Activated CD4-positive, alpha-beta T cell treated with anti-CD3 and anti-CD28 coated beads, Interleukin-2, amount 50 U/mL, for 4 hours (primary cell): Measurements from ENCODE around the gene TPCN2.
A peak's percentile ranks its signal among the peaks of the same experiment; 100 is the strongest.
"Not testable (repeated sequence)": the region's sequence is repeated elsewhere in the genome, so short reads cannot be mapped to it uniquely, and the experiment has no call there.

ENCODE experiments used
- DNase-seq, 2 experiments: peaks; one replicate each; pipeline ENCODE4 v3.0.0-alpha.2; 2020

Gene TPCN2

GRCh38 chr11:69048694-69049489 is at the start of gene TPCN2:
Gene TPCN2 (plus strand): TSS chr11:69048932. CDS start chr11:69048998, 66 bp downstream.
- peak; percentile 85 to 86 for DNase-seq

GRCh38 chr11:68999093-68999747 is 49.5 kb upstream of the TPCN2 start:
- DNase-seq: no peak

- not testable (repeated sequence) for DNase-seq
Observed at GRCh38 chr11:68999748-69000355, 48.9 kb upstream of the TPCN2 start.

GRCh38 chr11:69000391-69000790 is 48.3 kb upstream of the TPCN2 start:
- DNase-seq: no peak

GRCh38 chr11:69000831-69001242 is 47.9 kb upstream of the TPCN2 start:
- DNase-seq: no peak

DNA sequence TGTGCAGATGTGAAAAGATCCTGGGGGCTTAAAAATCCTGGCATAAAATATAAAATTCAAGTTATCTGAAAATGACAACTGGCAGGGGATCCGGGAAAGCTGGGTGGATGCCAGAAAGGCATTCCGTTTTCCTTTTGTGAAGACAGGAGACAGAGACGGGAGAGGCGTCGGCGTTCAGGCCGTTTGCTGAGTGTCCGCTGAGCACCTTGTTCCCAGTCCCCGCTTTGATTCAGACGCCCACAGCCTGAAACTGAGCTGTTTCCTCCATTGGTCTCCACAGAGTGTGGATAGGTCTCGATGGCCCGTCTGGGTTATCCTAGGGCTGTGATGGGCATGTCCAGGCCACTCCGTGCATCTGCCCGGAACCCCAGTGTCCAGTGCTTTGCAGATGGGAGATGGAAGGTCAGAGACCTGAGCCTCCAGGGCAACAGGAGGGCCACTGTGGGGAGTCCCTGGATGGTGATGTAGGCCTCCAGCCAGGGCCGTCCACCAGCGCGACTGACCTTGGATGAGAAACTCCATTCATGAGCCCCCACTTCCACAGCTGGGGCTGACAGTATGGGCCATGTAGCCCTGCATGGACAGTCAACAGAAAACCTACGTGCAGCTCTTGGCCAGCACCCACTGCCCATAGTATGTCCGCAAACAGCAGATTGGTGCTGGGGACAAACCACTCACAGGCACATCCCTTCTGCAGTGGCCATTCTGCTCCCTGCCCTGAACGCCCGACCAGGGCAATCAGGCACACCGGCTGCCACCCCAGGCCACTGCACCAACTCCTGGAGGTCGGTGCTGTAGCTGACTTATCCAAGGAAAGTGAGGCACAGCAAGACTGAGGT is 47.3 kb upstream of the TPCN2 start:
- DNase-seq: no peak

- DNase-seq: no peak
Observed at GRCh38 chr11:69002110-69002569, 46.6 kb upstream of the TPCN2 start.

GRCh38 chr11:69002570-69003231 is 46.0 kb upstream of the TPCN2 start:
- DNase-seq: no peak

- DNase-seq: no peak
Observed at GRCh38 chr11:69003301-69003865, 45.3 kb upstream of the TPCN2 start.

DNA sequence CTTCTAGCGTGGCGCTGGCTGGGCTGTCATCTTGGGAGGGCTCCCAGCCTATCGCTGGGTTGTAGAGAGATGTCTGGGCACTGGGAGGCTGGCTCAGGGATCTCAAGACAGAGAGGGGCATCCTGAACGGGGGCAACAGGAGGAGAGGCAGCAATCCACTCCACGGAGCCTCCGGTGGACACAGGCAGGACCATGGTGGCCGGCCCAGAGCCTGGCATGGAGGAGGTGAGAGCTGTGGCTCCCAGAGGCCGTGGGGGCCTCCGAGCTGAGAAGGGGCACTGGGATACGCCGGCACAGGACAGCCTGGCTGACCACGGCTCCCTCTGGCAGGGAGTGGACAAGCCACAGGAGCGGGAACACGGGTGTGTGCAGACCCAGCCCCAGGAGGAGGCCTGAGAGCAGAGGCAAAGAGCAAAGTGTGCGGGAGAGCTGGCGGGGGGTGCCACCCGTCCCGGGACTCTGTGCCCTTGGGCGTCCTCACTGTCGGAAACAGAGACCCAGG is 44.8 kb upstream of the TPCN2 start:
- no peak for DNase-seq

DNA sequence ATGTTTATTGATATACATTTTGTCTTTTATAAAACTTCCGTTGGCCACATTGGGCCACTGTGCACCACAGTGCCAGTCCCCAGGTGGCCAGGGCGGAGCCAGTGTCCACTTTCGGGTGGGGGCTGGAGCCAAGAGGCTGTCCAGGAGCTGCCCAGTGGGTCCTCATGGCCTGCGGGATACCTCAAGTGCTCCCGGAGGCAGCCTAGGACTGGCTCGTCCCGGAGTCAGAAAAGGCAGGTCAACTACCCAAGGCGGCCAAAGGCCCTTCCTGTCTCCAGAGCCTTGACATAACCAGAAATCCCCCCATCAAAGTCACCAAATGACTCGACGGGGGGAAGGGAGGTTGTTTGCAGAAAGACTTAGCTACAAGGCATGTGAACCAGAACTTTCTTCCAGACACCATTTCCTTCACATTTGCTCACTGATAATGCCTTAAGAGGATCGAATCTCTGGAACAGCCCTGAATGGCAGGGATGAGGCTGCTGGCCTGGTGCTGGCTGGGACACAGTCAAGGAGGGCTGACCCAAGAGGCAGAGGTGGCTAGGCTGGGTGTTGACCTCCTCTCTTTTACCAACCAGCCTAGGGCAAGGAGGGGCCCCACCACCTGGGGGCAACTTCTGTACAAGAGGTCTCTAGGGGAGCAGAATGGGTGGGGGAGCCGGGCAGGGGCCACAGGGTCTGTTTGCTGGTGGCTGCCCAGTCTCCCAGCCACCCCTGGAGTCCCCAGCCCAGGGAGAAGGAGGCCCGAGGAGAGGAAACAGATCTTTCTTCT is 44.1 kb upstream of the TPCN2 start:
- no peak for DNase-seq

DNA sequence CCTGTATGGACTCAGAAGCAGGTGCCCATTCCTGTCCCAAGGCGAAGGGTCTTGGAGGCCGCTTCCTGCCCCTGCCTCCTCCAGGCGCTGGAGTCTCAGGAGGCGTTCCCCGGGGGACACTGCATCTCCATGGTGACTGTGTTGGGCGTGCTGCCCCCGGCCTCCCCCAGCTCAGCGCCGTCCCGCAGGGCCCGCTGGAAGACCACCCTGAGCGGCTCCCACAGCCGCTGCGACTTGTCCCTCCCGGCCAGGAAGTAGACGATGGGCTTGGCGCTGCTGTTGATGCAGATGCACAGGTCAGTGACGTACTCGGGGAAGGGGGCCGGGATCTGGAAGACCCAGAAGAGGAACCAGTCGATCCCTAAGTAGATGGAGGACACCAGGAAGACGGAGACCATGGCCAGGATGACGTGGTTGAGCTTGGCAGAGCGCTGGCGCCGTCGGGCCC is 43.5 kb upstream of the TPCN2 start:
- no peak for DNase-seq

GRCh38 chr11:69005631-69006368 is 42.9 kb upstream of the TPCN2 start:
- no peak for DNase-seq

GRCh38 chr11:69006816-69007215 is 41.9 kb upstream of the TPCN2 start:
- no peak for DNase-seq

DNA sequence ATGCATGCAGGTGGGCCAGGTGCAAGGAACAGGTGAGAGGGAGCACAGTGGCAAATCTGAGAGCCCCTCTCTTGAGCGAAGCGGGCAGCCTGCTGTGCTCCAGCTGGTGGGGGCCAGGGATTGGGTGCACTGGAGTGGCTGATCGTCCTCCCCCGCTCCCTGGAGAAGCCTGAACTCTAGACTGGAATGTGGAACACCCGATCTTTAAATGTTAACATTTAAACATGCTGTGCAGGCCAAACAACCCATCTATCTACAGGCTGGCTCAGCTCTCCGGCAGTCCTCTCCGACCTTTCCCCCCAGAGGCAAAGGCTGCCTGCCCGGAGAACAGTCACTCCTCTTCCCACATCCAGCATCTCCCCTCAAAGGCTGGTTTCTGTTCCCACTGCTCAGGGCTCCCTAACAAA is 40.8 kb upstream of the TPCN2 start:
- no peak for DNase-seq

GRCh38 chr11:69008737-69009440 is 39.8 kb upstream of the TPCN2 start:
- no peak for DNase-seq

DNA sequence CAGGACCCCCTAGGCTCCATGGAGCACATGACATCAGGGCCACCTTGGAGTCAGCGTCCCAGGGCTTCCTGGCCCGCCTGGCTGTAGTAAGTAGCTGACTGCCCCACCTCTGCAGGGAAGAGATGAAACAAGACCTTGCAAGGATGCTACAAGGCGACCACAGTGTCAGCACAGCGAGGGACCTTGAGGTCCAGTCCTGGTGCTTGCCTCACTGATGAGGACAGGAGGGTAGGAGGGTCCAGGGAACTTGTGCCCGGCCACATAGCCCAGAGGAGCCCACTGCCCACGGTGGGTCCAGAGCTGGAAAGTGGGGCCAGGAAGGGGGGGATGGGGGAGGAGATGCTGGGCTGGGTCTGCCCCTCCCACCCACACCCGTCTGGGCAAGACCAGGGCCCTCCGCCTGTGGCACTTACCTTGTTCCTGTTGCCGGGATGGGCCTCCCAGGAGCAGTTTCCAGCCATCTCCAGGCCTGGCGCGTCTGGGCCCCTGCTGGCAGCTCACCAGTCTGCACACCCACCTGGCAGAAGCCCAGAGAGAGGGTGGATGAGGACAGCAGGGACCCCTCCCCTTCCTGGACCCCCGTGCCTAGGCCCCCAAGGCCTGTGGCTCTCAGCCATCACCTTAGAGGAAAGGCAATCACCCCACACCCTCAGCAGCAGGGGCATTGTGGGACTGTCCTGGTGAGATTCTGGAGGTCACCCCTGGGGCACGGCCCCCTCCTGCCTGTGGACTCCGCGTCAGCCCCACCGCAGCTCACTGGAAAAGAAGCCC is 39.1 kb upstream of the TPCN2 start:
- no peak for DNase-seq

DNA sequence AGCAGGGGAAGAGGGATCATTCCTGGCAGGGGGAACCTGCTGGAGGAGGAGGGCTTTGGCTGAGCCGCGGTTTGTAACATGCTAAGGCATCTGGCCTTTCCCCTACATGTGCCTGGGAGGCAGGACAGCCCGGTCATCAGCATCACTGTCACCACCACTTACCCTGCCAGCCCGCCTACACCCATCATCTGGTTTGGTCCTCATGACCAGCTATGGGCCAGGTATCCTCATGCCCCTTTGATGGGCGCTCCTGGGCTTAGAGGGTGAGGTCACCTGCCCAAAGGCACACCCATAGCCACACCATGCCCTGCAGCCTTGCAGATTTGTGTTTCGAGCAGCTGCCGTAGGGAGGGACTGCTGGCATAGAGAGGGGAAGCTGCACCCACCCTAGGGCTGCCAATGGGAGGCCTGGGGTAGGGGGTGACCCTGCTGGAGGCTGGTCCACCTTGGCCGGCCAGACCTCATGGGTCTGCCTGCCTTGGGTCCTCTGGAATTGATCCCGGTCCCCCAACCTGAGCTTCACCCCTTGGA is 38.3 kb upstream of the TPCN2 start:
- DNase-seq: no peak
